ES-I3 (cell line): Measurements from ENCODE around the gene ERCC1.

Experiments used
- H3K36me3 ChIP-seq: 2 replicates; pipeline ENCODE4 v1.6.1; 2013; ENCODE audit warnings: mild to moderate bottlenecking, low read length, control low read depth, moderate library complexity; ENCODE audit not compliant: insufficient read depth
- H3K4me1 ChIP-seq: 2 replicates; pipeline ENCODE4 v1.6.1; 2013; ENCODE audit warnings: mild to moderate bottlenecking, control low read depth, low read length; ENCODE audit not compliant: insufficient read depth
- H3K9ac ChIP-seq: 2 replicates; pipeline ENCODE4 v1.6.1; 2013; ENCODE audit warnings: low read depth, mild to moderate bottlenecking, low read length, moderate library complexity
- H3K9me3 ChIP-seq: 2 replicates; pipeline ENCODE4 v1.6.1; 2013; ENCODE audit warnings: mild to moderate bottlenecking, low read length, moderate library complexity; ENCODE audit not compliant: control insufficient read depth, insufficient read depth

Gene ERCC1

GRCh38 chr19:45464852-45465441, 41.2 kb upstream of the ERCC1 start:
- Histone ChIP-seq H3K9me3 (no peaks in the 10 kb centered on the region), H3K36me3 (no peaks in the 10 kb centered on the region), H3K4me1 (peaks cover 6% of the 10 kb centered on the region; the same call in 1 of the 2 replicates), H3K9ac (no peak overlapping the region)

- peaks cover 6% of the 10 kb centered on the region; the same call in 1 of the 2 replicates for H3K4me1 ChIP-seq
- H3K9me3 ChIP-seq, result no peaks in the 10 kb centered on the region
- no peak overlapping the region for H3K9ac ChIP-seq
- H3K36me3 ChIP-seq, result no peaks in the 10 kb centered on the region
These were observed 40.6 kb upstream of the ERCC1 start for GRCh38 chr19:45464274-45464673.

- peaks cover 6% of the 10 kb centered on the region; the same call in 1 of the 2 replicates for H3K4me1 ChIP-seq
- H3K36me3 ChIP-seq, result no peaks in the 10 kb centered on the region
- H3K9ac ChIP-seq, result no peak overlapping the region
- no peaks in the 10 kb centered on the region for H3K9me3 ChIP-seq
These were observed 39.5 kb upstream of the ERCC1 start for GRCh38 chr19:45463241-45463640.

- H3K4me1 ChIP-seq, result peaks cover 6% of the 10 kb centered on the region; the same call in 1 of the 2 replicates
- H3K9me3 ChIP-seq, result no peaks in the 10 kb centered on the region
- H3K36me3 ChIP-seq, result no peaks in the 10 kb centered on the region
- H3K9ac ChIP-seq, result no peak overlapping the region
These were observed 38.5 kb upstream of the ERCC1 start for GRCh38 chr19:45462174-45462573.

- no peaks in the 10 kb centered on the region for H3K9me3 ChIP-seq
- H3K9ac ChIP-seq, result no peak overlapping the region
- H3K36me3 ChIP-seq, result no peaks in the 10 kb centered on the region
- peaks cover 6% of the 10 kb centered on the region; the same call in 1 of the 2 replicates for H3K4me1 ChIP-seq
These were observed 37.2 kb upstream of the ERCC1 start for GRCh38 chr19:45460807-45461347.

- no peaks in the 10 kb centered on the region for H3K36me3 ChIP-seq
- no peaks in the 10 kb centered on the region for H3K9me3 ChIP-seq
- peaks cover 5% of the 10 kb centered on the region; the same call in 1 of the 2 replicates for H3K4me1 ChIP-seq
- H3K9ac ChIP-seq, result no peak overlapping the region
These were observed 34.1 kb upstream of the ERCC1 start for GRCh38 chr19:45457776-45458175.

- Histone ChIP-seq H3K4me1 (peaks cover 5% of the 10 kb centered on the region; the same call in 1 of the 2 replicates), H3K9ac (no peak overlapping the region), H3K36me3 (no peaks in the 10 kb centered on the region), H3K9me3 (no peaks in the 10 kb centered on the region)
These were observed 32.7 kb upstream of the ERCC1 start for GRCh38 chr19:45456500-45456815.

GRCh38 chr19:45455707-45456499, 32.2 kb upstream of the ERCC1 start:
- H3K9ac ChIP-seq, result peak overlapping the region; percentile 35
- H3K4me1 ChIP-seq, result peaks cover 5% of the 10 kb centered on the region; the same call in 1 of the 2 replicates
- no peaks in the 10 kb centered on the region for H3K9me3 ChIP-seq

GRCh38 chr19:45451850-45452387, 28.2 kb upstream of the ERCC1 start:
- Histone ChIP-seq H3K4me1 (peaks cover 5% of the 10 kb centered on the region; the same call in 1 of the 2 replicates), H3K9me3 (no peaks in the 10 kb centered on the region), H3K36me3 (no peaks in the 10 kb centered on the region), H3K9ac (no peak overlapping the region)

More at GRCh38 chr19:45455707-45456499, 32.2 kb upstream of the ERCC1 start:
- no peaks in the 10 kb centered on the region for H3K36me3 ChIP-seq

- Histone ChIP-seq H3K9ac (peak overlapping the region; percentile 77), H3K4me1 (peaks cover 5% of the 10 kb centered on the region; the same call in 1 of the 2 replicates), H3K36me3 (no peaks in the 10 kb centered on the region), H3K9me3 (no peaks in the 10 kb centered on the region)
These were observed 27.6 kb upstream of the ERCC1 start for GRCh38 chr19:45451131-45451849.

GRCh38 chr19:45450012-45450333, 26.3 kb upstream of the ERCC1 start:
- no peaks in the 10 kb centered on the region; the same call in 1 of the 2 replicates for H3K4me1 ChIP-seq
- H3K9me3 ChIP-seq, result no peaks in the 10 kb centered on the region
- peak overlapping the region; percentile 77; the same call in 1 of the 2 replicates for H3K9ac ChIP-seq
- no peaks in the 10 kb centered on the region for H3K36me3 ChIP-seq

- no peaks in the 10 kb centered on the region for H3K36me3 ChIP-seq
- H3K4me1 ChIP-seq, result peaks cover 4% of the 10 kb centered on the region; the same call in 1 of the 2 replicates
- no peak overlapping the region for H3K9ac ChIP-seq
- H3K9me3 ChIP-seq, result no peaks in the 10 kb centered on the region
These were observed 25.2 kb upstream of the ERCC1 start for GRCh38 chr19:45448887-45449299.

- H3K9ac ChIP-seq, result no peak overlapping the region
- H3K4me1 ChIP-seq, result peaks cover 4% of the 10 kb centered on the region; the same call in 1 of the 2 replicates
- no peaks in the 10 kb centered on the region for H3K9me3 ChIP-seq
- no peaks in the 10 kb centered on the region for H3K36me3 ChIP-seq
These were observed 24.7 kb upstream of the ERCC1 start for GRCh38 chr19:45448425-45448756.

- no peaks in the 10 kb centered on the region for H3K36me3 ChIP-seq
- peaks cover 4% of the 10 kb centered on the region; the same call in 1 of the 2 replicates for H3K4me1 ChIP-seq
- no peak overlapping the region for H3K9ac ChIP-seq
- H3K9me3 ChIP-seq, result no peaks in the 10 kb centered on the region
These were observed 23.2 kb upstream of the ERCC1 start for GRCh38 chr19:45446944-45447343.
